ENCODE data around the gene RND3. TPM values are rescaled to one million over a fixed set of nuclear protein-coding genes. Genes with fewer than 3 reads are reported as not detected.

Gene RND3
- polyA plus RNA-seq, 3 donors, result not detected

- Histone ChIP-seq H3K79me2 (ENCODE audit: insufficient read depth, low read length) (no peaks in the 10 kb centered on the region), H3K36me3 (replicated peaks in 1 of 2; ENCODE audit: control insufficient read depth in 1 of 2, insufficient read depth in 2 of 2, low read length in 2 of 2) (no peaks in the 10 kb centered on the region)
Observed at GRCh38 chr2:150495001-150495400, 7.5 kb upstream of the RND3 start.

DNA sequence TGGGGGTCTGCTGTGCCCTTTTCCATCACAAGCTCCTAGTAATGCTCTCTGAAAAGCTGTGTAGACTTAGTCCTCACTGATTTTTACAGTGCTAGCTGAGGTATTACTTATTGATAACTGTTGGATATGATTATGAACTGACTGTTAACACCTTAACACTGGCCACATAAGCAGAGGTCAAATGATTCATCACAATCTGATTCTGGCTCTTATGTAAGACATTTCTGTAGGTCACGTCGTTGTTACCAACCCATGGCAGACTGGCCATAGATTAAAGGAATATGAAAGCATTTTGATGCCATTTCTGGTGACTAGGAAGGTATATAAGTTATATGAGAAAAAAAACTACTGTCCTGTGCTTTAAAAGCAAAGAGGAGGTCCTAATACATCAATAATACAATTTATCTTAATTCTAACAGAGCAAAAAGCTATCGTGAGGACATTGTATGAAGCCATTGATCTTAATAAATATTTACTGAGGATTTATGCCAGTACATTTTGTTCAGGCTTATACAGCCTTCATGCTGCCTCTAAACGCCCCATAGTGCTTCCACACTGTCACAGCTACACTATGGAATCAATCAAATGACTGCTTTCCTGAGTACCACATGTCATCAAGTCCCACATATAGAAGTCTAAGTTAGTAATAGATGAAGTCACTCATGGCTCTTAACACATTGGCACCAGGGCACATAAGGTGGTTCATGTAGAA is 6.9 kb upstream of the RND3 start:
- Histone ChIP-seq H3K9me3 (replicated peaks in 1 of 2; ENCODE audit: control insufficient read depth in 1 of 2, insufficient read depth in 1 of 2, low read length in 2 of 2) (no peaks in the 10 kb centered on the region), H3K36me3 (replicated peaks in 1 of 2; ENCODE audit: control insufficient read depth in 1 of 2, insufficient read depth in 2 of 2, low read length in 2 of 2) (no peaks in the 10 kb centered on the region), H4K20me1 (ENCODE audit: insufficient read depth, low read length) (no peaks in the 10 kb centered on the region), H2AFZ (ENCODE audit: insufficient read depth, low read depth, low read length, poor library complexity, severe bottlenecking) (no peak overlapping the region), H3K9ac (ENCODE audit: insufficient read depth, low read length, poor library complexity, severe bottlenecking) (no peak overlapping the region), H3K79me2 (ENCODE audit: insufficient read depth, low read length) (no peaks in the 10 kb centered on the region), H3K4me2 (replicated peaks; ENCODE audit: extremely low read depth, low read length, poor library complexity, severe bottlenecking) (no peak overlapping the region), H3K27me3 (ENCODE audit: control insufficient read depth in 2 of 2, insufficient read depth in 2 of 2, low read length in 2 of 2) (no peaks in the 10 kb centered on the region), H3K27ac (ENCODE audit: low read depth in 1 of 2, low read length in 2 of 2) (no peak overlapping the region), H3K4me3 (replicated peaks in 1 of 3; ENCODE audit: low read depth in 2 of 3, low read length in 3 of 3) (no peak overlapping the region), H3K4me1 (ENCODE audit: control insufficient read depth in 1 of 2, insufficient read depth in 2 of 2, low read length in 2 of 2) (no peaks in the 10 kb centered on the region)
- TF ChIP-seq CTCF (IDR thresholded peaks at IDR 0.05), result no peak
- intact Hi-C loops (cut with micrococcal nuclease), result no loop called here
- Mint-ChIP-seq H3K4me3 (no peak overlapping the region), H3K36me3 (no peaks in the 10 kb centered on the region), H3K27ac (no peak overlapping the region), H3K9me3 (peaks cover 0 to 9% (median 3%) of the 10 kb centered on the region in 7 donors), H3K4me1 (no peaks in the 10 kb centered on the region), H3K27me3 (ENCODE audit: low read depth in 3 of 3) (peaks cover 0 to 5% (median 3%) of the 10 kb centered on the region in 3 donors)
- DNase-seq, result no peak
- no CpG with 5 or more reads among the region's 4 CpGs for WGBS (ENCODE audit: insufficient coverage)

More at GRCh38 chr2:150495001-150495400, 7.5 kb upstream of the RND3 start:
- H4K20me1 ChIP-seq (ENCODE audit: insufficient read depth, low read length), result no peaks in the 10 kb centered on the region
- Mint-ChIP-seq H3K36me3 (no peaks in the 10 kb centered on the region), H3K4me3 (no peak overlapping the region), H3K27me3 (ENCODE audit: low read depth in 3 of 3) (peaks cover 0 to 4% (median 3%) of the 10 kb centered on the region in 3 donors), H3K9me3 (peaks cover 0 to 9% (median 3%) of the 10 kb centered on the region in 7 donors), H3K4me1 (no peaks in the 10 kb centered on the region), H3K27ac (no peak overlapping the region)
- DNase-seq, result no peak
- no peak overlapping the region for H3K9ac ChIP-seq (ENCODE audit: insufficient read depth, low read length, poor library complexity, severe bottlenecking)
- H3K27ac ChIP-seq (ENCODE audit: low read depth in 1 of 2, low read length in 2 of 2), result no peak overlapping the region
- no CpG with 5 or more reads among the region's 2 CpGs for WGBS (ENCODE audit: insufficient coverage)
- no peak overlapping the region for H3K4me2 ChIP-seq (replicated peaks; ENCODE audit: extremely low read depth, low read length, poor library complexity, severe bottlenecking)
- H3K9me3 ChIP-seq (replicated peaks in 1 of 2; ENCODE audit: control insufficient read depth in 1 of 2, insufficient read depth in 1 of 2, low read length in 2 of 2), result no peaks in the 10 kb centered on the region
- no peaks in the 10 kb centered on the region for H3K27me3 ChIP-seq (ENCODE audit: control insufficient read depth in 2 of 2, insufficient read depth in 2 of 2, low read length in 2 of 2)
- H3K4me1 ChIP-seq (ENCODE audit: control insufficient read depth in 1 of 2, insufficient read depth in 2 of 2, low read length in 2 of 2), result no peaks in the 10 kb centered on the region
- H2AFZ ChIP-seq (ENCODE audit: insufficient read depth, low read depth, low read length, poor library complexity, severe bottlenecking), result no peak overlapping the region
- no peak for TF ChIP-seq CTCF (IDR thresholded peaks at IDR 0.05)
- intact Hi-C loops (cut with micrococcal nuclease), result no loop called here
- no peak overlapping the region for H3K4me3 ChIP-seq (replicated peaks in 1 of 3; ENCODE audit: low read depth in 2 of 3, low read length in 3 of 3)
